ENCODE data around the gene ANKLE2. TPM values are rescaled to one million over a fixed set of nuclear protein-coding genes. Genes with fewer than 3 reads are reported as not detected.
"Not testable (repeated sequence)": the region's sequence is repeated elsewhere in the genome, so short reads cannot be mapped to it uniquely, and the experiment has no call there.

The ANKLE2 gene
- total RNA-seq, 4 donors from 2014 or later = 57.9 to 94.5 (median 60.5) TPM

DNA sequence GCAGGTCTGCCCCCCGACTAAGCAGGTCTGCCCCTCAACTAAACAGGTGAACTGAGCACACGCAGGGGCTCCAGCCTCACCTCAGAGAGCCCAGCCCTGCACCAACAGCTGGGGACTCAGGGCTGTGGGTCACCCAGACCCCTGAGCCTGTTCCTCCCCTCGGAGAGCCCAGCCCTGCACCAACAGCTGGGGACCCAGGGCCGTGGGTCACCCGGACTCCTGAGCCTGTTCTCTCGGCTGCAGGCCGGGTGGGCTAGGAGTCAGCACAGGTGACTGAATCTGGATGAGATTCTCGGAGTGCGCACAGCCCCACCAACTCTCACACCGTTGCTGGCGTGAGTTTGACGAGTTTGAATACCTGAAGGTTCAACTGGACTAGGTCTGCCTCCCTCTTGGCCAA, 20.3 kb upstream of the ANKLE2 start:
- WGBS, 2 donors = 87 to 96% methylated on average over 10 to 12 of the region's 12 CpGs
- TF ChIP-seq, protein P1, sequence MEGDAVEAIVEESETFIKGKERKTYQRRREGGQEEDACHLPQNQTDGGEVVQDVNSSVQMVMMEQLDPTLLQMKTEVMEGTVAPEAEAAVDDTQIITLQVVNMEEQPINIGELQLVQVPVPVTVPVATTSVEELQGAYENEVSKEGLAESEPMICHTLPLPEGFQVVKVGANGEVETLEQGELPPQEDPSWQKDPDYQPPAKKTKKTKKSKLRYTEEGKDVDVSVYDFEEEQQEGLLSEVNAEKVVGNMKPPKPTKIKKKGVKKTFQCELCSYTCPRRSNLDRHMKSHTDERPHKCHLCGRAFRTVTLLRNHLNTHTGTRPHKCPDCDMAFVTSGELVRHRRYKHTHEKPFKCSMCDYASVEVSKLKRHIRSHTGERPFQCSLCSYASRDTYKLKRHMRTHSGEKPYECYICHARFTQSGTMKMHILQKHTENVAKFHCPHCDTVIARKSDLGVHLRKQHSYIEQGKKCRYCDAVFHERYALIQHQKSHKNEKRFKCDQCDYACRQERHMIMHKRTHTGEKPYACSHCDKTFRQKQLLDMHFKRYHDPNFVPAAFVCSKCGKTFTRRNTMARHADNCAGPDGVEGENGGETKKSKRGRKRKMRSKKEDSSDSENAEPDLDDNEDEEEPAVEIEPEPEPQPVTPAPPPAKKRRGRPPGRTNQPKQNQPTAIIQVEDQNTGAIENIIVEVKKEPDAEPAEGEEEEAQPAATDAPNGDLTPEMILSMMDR (IDR thresholded peaks at IDR 0.05) = no peak
- TF ChIP-seq POLR2A (IDR thresholded peaks at IDR 0.05) = no peak
- H3K4me3 ChIP-seq (ENCODE audit: low read depth, poor library complexity, severe bottlenecking) = no peak overlapping the region
- intact Hi-C loops (cut with DNase I; ENCODE audit: low total_unique reads) = no loop called here
- DNase-seq (ENCODE audit: low spot score in 2 of 2) = no peak

- 96 to 97% methylated on average over 29 to 30 of the region's 30 CpGs for WGBS, 2 donors
- TF ChIP-seq, protein P1 (IDR thresholded peaks at IDR 0.05) = no peak
- no peak for TF ChIP-seq POLR2A (IDR thresholded peaks at IDR 0.05)
- DNase-seq (ENCODE audit: low spot score in 2 of 2) = no peak
- intact Hi-C loops (cut with DNase I; ENCODE audit: low total_unique reads) = no loop called here
- H3K4me3 ChIP-seq (ENCODE audit: low read depth, poor library complexity, severe bottlenecking) = no peak overlapping the region
Measured at GRCh38 chr12:132779781-132780353, 18.2 kb upstream of the ANKLE2 start.

DNA sequence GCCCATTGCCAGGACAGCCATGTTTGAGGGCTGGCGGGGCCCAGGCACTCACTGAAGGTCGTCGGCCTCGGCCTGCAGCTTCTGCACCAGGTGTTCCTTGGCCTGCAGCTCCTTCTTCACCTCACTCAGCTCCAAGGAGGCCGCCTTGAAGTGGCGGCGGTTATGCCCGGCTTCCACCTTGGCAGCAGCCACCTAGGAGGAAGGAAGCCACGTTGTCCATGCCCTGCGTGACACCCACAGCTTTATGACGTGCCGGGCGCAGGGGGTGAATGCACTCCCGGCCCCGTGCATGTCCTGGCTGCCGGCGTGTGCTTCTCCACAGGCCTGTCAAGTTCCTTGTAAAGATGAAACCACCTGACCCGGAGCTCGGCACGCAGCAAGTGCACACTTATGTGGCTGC, 16.0 kb upstream of the ANKLE2 start:
- no peak for DNase-seq (ENCODE audit: low spot score in 2 of 2)
- TF ChIP-seq, protein P1 (IDR thresholded peaks at IDR 0.05) = no peak
- TF ChIP-seq POLR2A (IDR thresholded peaks at IDR 0.05) = no peak
- WGBS, 2 donors = 92 to 93% methylated on average over 18 to 20 of the region's 20 CpGs
- intact Hi-C loops (cut with DNase I; ENCODE audit: low total_unique reads) = no loop called here
- no peak overlapping the region for H3K4me3 ChIP-seq (ENCODE audit: low read depth, poor library complexity, severe bottlenecking)

DNA sequence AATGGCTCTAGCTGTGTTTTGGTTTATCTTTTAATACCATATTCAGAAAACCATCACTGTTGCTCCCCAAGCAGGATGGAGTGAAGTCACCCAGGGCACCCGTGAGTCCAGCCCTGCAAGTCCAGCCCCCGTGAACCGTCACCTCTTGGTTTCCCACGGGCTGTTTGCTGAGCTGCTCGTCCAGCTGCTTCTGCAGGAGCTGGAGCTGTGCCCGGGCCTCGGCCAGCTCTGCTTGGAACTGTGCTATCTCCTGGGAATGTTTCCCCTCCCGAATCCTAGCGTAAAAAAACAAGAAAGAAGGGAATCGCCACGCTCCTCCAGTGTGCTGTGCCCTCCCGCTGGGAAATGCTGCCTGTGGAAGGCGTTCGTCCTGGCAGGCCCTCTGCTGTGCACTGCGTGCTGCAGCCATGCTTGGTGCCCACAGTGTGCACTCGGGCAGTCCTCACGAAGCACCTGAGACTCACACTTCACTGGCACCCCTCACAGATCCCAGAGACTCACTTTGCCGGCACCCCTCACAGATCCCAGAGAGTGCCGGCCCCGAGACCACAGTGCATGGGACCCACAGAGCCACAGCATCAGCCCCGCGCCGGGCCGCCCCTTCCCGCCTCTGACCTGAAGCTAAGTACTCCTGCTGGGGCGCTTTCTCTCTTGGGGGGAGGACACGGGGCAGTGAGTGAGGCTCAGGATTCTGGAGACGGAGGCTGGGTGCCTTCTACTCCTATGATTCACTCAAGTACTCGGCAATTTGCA, 15.4 kb upstream of the ANKLE2 start:
- 81 to 86% methylated on average over 29 of the region's 29 CpGs for WGBS, 2 donors
- H3K4me3 ChIP-seq (ENCODE audit: low read depth, poor library complexity, severe bottlenecking) = no peak overlapping the region
- TF ChIP-seq, protein P1 (IDR thresholded peaks at IDR 0.05) = no peak
- no peak for TF ChIP-seq POLR2A (IDR thresholded peaks at IDR 0.05)
- DNase-seq (ENCODE audit: low spot score in 2 of 2) = no peak
- intact Hi-C loops (cut with DNase I; ENCODE audit: low total_unique reads) = no loop called here

DNA sequence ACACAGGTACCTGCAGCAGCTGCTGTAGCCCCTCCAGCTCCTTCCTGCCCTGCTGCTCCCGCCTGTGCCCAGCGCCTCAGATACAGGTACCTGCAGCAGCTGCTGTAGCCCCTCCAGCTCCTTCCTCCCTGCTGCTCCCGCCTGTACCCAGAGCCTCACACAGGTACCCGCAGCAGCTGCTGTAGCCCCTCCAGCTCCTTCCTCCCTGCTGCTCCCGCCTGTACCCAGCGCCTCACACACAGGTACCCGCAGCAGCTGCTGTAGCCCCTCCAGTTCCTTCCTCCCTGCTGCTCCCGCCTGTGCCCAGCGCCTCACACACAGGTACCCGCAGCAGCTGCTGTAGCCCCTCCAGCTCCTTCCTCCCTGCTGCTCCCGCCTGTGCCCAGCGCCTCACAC, 14.6 kb upstream of the ANKLE2 start:
- DNase-seq (ENCODE audit: low spot score in 2 of 2); H3K4me3 ChIP-seq (ENCODE audit: low read depth, poor library complexity, severe bottlenecking); intact Hi-C loops (cut with DNase I; ENCODE audit: low total_unique reads): not testable (repeated sequence)
- 85% methylated on average over 12 of the region's 12 CpGs for WGBS, 2 donors

DNA sequence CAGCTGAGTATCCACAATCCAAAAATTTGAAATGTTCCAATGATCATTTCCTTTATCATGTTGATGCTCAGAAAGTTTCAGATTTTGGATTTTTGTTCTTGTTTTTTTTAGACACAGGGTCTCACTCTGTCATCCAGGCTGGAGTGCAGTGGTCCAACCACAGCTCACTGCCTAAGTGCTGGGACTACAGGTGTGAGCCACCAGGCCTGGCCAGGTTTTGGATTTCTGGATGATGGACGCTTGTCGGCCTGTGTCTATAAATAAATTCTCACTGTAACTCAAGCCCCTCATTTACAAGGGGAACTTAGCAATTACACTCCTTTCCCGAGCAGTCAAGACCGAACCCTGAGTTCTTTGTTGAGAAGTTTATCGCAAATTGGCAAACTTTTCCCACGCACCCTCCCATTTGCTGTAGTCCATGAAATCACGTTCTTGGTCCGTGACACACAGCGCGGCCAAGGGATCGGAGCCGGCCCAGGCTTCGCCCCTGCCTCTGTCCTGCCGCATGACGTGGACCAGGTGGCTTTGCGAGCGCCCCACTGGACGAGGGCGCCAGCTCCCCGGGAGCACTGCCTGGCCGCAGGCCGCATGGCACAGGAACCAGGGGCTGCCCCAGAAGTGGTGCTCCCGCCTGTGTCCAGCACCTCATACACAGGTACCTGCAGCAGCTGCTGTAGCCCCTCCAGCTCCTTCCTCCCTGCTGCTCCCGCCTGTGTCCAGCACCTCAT, 14.0 kb upstream of the ANKLE2 start:
- intact Hi-C loops (cut with DNase I; ENCODE audit: low total_unique reads) = no loop called here
- no peak for DNase-seq (ENCODE audit: low spot score in 2 of 2)
- no peak overlapping the region for H3K4me3 ChIP-seq (ENCODE audit: low read depth, poor library complexity, severe bottlenecking)
- TF ChIP-seq POLR2A (IDR thresholded peaks at IDR 0.05) = no peak
- TF ChIP-seq, protein P1 (IDR thresholded peaks at IDR 0.05) = no peak
- WGBS, 2 donors = 94% methylated on average over 23 of the region's 24 CpGs

All from lower leg skin (tissue), 4 donors.